Measurements from ENCODE around the gene CENPF.

DNA sequence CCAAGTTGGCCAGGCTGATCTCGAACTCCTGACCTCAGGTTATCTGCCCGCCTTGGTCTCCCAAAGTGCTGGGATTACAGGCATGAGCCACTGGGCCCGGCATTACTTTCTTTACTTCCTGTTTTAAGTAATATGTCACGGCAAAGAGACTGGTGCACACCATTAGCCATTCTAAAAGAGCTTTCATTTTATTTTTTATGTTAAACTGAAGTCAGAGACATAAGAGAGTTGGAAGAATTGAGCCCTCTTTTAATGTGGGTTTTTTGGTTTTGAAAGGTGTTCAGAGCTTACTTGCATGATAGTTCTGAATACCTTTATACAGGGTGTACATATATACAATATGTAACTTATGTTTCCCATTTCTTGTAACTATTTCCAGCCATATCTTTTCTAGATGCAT is 14.3 kb downstream of the CENPF start:
- TF ChIP-seq, protein P1, sequence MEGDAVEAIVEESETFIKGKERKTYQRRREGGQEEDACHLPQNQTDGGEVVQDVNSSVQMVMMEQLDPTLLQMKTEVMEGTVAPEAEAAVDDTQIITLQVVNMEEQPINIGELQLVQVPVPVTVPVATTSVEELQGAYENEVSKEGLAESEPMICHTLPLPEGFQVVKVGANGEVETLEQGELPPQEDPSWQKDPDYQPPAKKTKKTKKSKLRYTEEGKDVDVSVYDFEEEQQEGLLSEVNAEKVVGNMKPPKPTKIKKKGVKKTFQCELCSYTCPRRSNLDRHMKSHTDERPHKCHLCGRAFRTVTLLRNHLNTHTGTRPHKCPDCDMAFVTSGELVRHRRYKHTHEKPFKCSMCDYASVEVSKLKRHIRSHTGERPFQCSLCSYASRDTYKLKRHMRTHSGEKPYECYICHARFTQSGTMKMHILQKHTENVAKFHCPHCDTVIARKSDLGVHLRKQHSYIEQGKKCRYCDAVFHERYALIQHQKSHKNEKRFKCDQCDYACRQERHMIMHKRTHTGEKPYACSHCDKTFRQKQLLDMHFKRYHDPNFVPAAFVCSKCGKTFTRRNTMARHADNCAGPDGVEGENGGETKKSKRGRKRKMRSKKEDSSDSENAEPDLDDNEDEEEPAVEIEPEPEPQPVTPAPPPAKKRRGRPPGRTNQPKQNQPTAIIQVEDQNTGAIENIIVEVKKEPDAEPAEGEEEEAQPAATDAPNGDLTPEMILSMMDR (IDR thresholded peaks at IDR 0.05): no peak
- no peak for TF ChIP-seq POLR2A (IDR thresholded peaks at IDR 0.05)

All from prostate gland (tissue), 2 donors.